Measurements from ENCODE around the gene KMT5B.

The KMT5B gene

DNA sequence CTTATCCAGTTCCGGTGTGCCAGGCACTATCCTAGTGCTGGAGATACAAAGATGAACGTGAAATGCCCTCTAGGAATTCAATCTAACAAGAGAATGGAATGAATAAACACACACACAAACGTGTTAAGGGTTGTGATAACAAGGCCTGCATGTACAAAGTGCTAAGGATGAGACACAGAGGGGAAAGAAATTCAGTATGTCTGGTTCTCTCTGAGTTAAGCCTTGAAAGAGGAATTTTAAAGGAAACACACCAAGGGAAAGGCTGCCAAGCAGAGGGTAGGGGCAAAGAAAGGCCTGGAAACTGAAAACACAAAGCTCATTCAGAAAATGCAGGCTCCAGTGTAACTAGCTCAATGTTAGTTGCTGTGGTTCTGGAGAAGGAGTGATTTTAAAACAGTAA, 96.1 kb downstream of the KMT5B start:
- no peak for DNase-seq

DNA sequence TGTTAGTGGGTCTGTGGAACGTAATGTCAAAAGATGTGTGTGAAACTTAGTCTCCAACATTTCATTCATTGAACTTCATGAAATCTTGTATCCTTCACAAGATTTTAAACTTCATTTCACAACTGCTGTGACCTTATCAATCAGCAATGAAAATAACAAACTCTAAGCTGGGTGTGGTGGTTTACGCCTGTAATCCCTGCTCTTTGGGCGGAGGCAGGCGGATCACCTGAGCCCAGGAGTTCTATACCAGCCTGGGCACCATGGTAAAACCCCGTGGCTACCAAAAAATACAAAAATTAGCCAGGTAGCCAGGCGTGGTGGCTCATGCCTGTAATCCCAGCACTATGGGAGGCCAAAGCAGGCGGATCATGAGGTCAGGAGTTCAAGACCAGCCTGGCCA, 97.0 kb downstream of the KMT5B start:
- no peak for DNase-seq

DNA sequence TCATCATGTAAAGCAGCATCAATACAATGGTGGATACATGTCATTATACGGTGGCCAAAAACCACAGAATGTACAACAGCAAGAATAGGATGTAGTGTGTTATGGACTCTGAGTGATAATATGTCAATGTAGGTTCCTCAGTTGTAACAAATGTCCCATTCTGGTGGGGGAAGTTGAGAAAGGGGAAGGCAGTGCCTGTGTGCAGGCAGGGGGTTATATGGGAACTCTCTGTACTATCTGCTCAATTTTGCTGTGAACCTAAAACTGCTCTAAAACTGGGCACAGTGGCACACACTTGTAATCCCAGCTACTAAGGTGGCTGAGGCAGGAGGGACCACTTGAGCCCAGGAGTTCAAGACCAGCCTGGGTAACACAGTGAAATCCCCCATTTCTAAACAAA, 97.8 kb downstream of the KMT5B start:
- peak; percentile 55 for DNase-seq

DNA sequence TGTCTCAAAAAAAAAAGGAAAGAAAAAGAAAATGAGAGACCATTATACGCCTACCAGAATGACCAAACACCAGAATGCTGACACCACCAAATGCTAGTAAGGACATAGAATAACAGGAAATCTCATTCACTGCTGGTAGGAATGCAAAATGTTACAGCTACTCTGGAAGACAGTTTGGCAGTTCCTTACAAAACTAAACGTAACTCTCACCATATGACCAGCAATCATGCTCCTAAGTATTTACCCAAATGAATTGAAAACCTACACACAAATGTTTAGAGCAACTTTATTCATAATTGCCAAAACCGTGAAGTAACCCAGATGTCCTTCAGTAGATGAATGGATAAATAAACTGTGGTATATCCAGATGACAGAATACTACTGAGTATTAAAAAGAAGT, 99.1 kb downstream of the KMT5B start:
- DNase-seq, result peak; percentile 67

DNA sequence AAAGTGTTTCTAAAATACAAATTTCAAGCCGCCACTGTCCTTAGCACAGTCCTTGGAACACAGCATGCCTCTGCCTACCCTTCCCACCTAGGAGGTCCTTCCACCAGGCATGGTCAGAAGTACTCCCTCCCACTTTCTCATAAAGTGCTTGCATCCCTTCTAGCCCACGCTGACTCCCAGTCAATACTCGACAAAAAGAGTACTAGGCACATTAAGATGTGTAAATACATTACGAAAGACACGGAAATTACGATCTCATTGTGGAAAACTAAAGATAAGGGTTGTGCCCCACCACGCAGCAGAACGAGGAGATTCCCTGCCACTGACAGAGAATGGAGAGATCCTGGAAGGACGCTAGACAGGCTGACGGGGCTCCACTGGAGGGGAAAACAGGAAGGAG, 105.4 kb downstream of the KMT5B start:
- no peak for DNase-seq

DNA sequence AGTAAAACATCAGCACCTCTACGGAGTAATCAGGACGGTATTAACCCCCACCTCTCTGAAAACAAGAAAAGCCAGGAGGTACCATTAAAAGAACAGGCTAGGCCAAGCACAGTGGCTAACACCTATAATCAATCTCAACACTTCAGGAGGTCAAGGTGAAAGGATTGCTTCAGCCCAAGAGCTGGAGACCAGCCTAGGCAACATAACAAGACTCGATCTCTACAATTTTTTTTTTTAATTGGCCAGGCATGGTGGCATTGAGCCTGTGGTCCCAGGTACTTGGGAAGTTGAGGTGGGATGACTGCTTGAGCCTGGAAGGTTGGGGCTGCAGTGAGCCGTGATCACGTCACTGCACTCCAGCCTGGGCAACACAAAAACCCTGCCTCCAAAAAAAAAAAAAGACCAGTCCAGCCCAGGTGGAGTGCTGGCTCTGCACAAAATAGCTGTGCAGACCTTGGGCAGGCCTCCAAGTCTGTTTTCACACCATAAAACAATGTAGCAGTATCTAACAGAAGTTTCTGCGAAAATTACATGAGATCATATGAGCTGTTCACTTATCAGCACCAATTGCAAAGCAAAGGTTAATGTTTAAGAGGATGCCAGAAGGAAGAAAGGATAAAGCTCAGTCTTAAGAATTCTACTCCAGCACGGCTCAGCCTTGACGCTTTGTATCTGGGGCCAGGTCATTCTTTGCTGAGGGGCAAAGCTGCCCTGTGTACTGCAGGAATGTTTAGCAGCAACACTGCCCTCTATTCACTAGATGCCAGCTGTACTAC, 106.7 kb downstream of the KMT5B start:
- DNase-seq, result no peak

All from inflammatory macrophage treated with lipopolysaccharide for 4 hours (primary cell).